GM12878 (cell line): ENCODE results near the gene USP9X. TPM values are rescaled to one million over a fixed set of nuclear protein-coding genes. Genes with fewer than 3 reads are reported as not detected.
A peak's percentile ranks its signal among the peaks of the same experiment; 100 is the strongest.

ENCODE experiments used
- BHLHE40 ChIP-seq, 2 experiments: fragments of 450-650 bp in 1 of 2; IDR thresholded peaks; 2 replicates each; pipeline ENCODE4 v1.6.1; 2011 to 2017; ENCODE audit warnings: low read depth in 2 of 2, borderline replicate concordance in 1 of 2, improper control_type of control experiment in 1 of 2, low read length in 1 of 2, mild to moderate bottlenecking in 1 of 2
- CHD1 ChIP-seq: IDR thresholded peaks from 2 replicates; pipeline ENCODE4 v1.6.1; 2012; ENCODE audit warnings: low read depth, low read length, improper control_type of control experiment
- CREM ChIP-seq: IDR thresholded peaks from 2 replicates; pipeline ENCODE4 v1.6.1; 2014; ENCODE audit warnings: antibody characterized with exemption, low read depth
- CTCF ChIP-seq, 3 experiments: IDR thresholded peaks in 2 of 3; conservative IDR thresholded peaks in 1 of 3; 2 replicates each; pipeline ENCODE4 v1.5.1; 2011; ENCODE audit warnings: low read depth in 3 of 3, low read length in 3 of 3, mild to moderate bottlenecking in 3 of 3, control low read depth in 2 of 3, moderate library complexity in 2 of 3, inconsistent platforms in 1 of 3, mixed read lengths in 1 of 3; ENCODE audit not compliant: control insufficient read depth in 2 of 3, insufficient read depth in 1 of 3; ENCODE audit errors: extremely low read depth in 1 of 3
- ETV6 ChIP-seq, 2 experiments: fragments of 450-650 bp in 1 of 2; IDR thresholded peaks in 1 of 2; conservative IDR thresholded peaks in 1 of 2; 2 replicates each; pipeline ENCODE4 v1.6.1; 2014; ENCODE audit warnings: antibody characterized with exemption in 1 of 2, borderline replicate concordance in 1 of 2, low read depth in 1 of 2, mild to moderate bottlenecking in 1 of 2, moderate library complexity in 1 of 2
- HDAC2 ChIP-seq: fragments of 200-600 bp; sonication (generic); IDR thresholded peaks from 2 replicates; pipeline ENCODE4 v1.6.1; 2017
- NBN ChIP-seq: fragments of 450-650 bp; IDR thresholded peaks from 2 replicates; pipeline ENCODE4 v1.6.1; 2016
- NKRF ChIP-seq: fragments of 450-650 bp; conservative IDR thresholded peaks from 2 replicates; pipeline ENCODE4 v1.6.1; 2017; ENCODE audit warnings: mild to moderate bottlenecking, moderate library complexity
- NR2C1 ChIP-seq: fragments of 450-650 bp; IDR thresholded peaks from 2 replicates; pipeline ENCODE4 v1.6.1; 2017; ENCODE audit warnings: antibody characterized with exemption, mild to moderate bottlenecking, moderate library complexity
- RCOR1 ChIP-seq: conservative IDR thresholded peaks from 2 replicates; pipeline ENCODE4 v1.6.1; 2012; ENCODE audit warnings: low read depth, low read length, improper control_type of control experiment
- SIX5 ChIP-seq: IDR thresholded peaks from 2 replicates; pipeline ENCODE4 v1.6.1; 2011; ENCODE audit warnings: mild to moderate bottlenecking, low read depth, low read length, moderate library complexity; ENCODE audit not compliant: severe bottlenecking
- SKIL ChIP-seq: fragments of 450-650 bp; IDR thresholded peaks from 2 replicates; pipeline ENCODE4 v1.6.1; 2017; ENCODE audit warnings: mild to moderate bottlenecking, low read depth, inconsistent platforms; ENCODE audit not compliant: poor library complexity, severe bottlenecking
- STAT1 ChIP-seq: fragments of 450-650 bp; conservative IDR thresholded peaks from 2 replicates; pipeline ENCODE4 v1.6.1; 2014; ENCODE audit warnings: antibody characterized with exemption, mild to moderate bottlenecking
- STAT3 ChIP-seq: IDR thresholded peaks from 2 replicates; pipeline ENCODE4 v1.6.1; 2011; ENCODE audit warnings: low read depth, low read length, improper control_type of control experiment
- ZNF384 ChIP-seq: IDR thresholded peaks from 2 replicates; pipeline ENCODE4 v1.6.1; 2012; ENCODE audit warnings: low read depth, mild to moderate bottlenecking, low read length, improper control_type of control experiment, borderline replicate concordance
- polyA plus RNA-seq, 11 experiments: library from polyadenylated mRNA; depleted of rRNA in 4 of 11; unstranded in 6 of 11; stranded (reverse) in 5 of 11; fragments of >200 nt; fragmentation: Nextera tagmentation in 4 of 11; fragmentation: Illumina TruSeq in 1 of 11; extraction: Ambion mirVana in 4 of 11; extraction: Trizol in 1 of 11; gene quantifications; 1 replicate in 1 of 11; 2 replicates in 10 of 11; pipeline versions ENCODE4 v1.2.1 to v1.2.3, GENCODE V29; 2011 to 2016; ENCODE audit warnings: inconsistent platforms in 2 of 11, missing spikeins in 2 of 11, low read depth in 1 of 11
- total RNA-seq, 4 experiments: library from RNA; depleted of rRNA in 3 of 4; stranded (reverse); fragments of >200 nt in 3 of 4; fragmentation: Illumina TruSeq in 1 of 4; extraction: Trizol in 1 of 4; gene quantifications; 2 replicates each; pipeline versions ENCODE4 v1.2.1 to v1.2.3, GENCODE V29; 2013 to 2021
- TF ChIP-seq, protein P1 (sequence below): fragments of 450-650 bp; IDR thresholded peaks from 2 replicates; pipeline ENCODE4 v1.6.1; 2017; ENCODE audit warnings: mild to moderate bottlenecking, moderate library complexity
- TF ChIP-seq, protein P2 (sequence below): fragments of 450-650 bp; IDR thresholded peaks from 2 replicates; pipeline ENCODE4 v1.6.1; 2018; ENCODE audit warnings: borderline replicate concordance, mild to moderate bottlenecking; ENCODE audit not compliant: partially characterized antibody

Gene USP9X
- total and polyA plus RNA-seq, 10 of the 15 experiments (the other 5 are each of a cell fraction or from before 2014, with no cell fraction given), result 9.3 to 61.6 (median 31.7) TPM

GRCh38 chrX:41236629-41237028, 151.4 kb downstream of the USP9X start (continued):
- TF ChIP-seq ZNF384 (no peak), SIX5 (no peak), RCOR1 (0 out of 2 replicates have a peak, but pooled peaks have one; percentile 56), NKRF (no peak), SKIL (peak; percentile 87), ETV6 (conservative IDR thresholded peaks at IDR 0.05 in 1 of 2, IDR thresholded peaks at IDR 0.05 in 1 of 2; ENCODE audit: borderline replicate concordance in 1 of 2, low read depth in 1 of 2) (no peak), CREM (peak; percentile 52; the same call in 1 of the 2 replicates), HDAC2 (no peak), CTCF (IDR thresholded peaks at IDR 0.05 in 2 of 3, conservative IDR thresholded peaks at IDR 0.05 in 1 of 3; ENCODE audit: control insufficient read depth in 2 of 3, extremely low read depth in 1 of 3, insufficient read depth in 1 of 3, low read depth in 3 of 3, low read length in 3 of 3) (no peak), STAT3 (no peak), STAT1 (no peak), NBN (no peak; the same call in 1 of the 2 replicates), BHLHE40 (IDR thresholded peaks at IDR 0.05; ENCODE audit: borderline replicate concordance in 1 of 2, low read depth in 2 of 2, low read length in 1 of 2) (peak; percentile 25 to 71; a peak in 2 of 4 replicates), NR2C1 (no peak), CHD1 (no peak)
- TF ChIP-seq, protein P1, sequence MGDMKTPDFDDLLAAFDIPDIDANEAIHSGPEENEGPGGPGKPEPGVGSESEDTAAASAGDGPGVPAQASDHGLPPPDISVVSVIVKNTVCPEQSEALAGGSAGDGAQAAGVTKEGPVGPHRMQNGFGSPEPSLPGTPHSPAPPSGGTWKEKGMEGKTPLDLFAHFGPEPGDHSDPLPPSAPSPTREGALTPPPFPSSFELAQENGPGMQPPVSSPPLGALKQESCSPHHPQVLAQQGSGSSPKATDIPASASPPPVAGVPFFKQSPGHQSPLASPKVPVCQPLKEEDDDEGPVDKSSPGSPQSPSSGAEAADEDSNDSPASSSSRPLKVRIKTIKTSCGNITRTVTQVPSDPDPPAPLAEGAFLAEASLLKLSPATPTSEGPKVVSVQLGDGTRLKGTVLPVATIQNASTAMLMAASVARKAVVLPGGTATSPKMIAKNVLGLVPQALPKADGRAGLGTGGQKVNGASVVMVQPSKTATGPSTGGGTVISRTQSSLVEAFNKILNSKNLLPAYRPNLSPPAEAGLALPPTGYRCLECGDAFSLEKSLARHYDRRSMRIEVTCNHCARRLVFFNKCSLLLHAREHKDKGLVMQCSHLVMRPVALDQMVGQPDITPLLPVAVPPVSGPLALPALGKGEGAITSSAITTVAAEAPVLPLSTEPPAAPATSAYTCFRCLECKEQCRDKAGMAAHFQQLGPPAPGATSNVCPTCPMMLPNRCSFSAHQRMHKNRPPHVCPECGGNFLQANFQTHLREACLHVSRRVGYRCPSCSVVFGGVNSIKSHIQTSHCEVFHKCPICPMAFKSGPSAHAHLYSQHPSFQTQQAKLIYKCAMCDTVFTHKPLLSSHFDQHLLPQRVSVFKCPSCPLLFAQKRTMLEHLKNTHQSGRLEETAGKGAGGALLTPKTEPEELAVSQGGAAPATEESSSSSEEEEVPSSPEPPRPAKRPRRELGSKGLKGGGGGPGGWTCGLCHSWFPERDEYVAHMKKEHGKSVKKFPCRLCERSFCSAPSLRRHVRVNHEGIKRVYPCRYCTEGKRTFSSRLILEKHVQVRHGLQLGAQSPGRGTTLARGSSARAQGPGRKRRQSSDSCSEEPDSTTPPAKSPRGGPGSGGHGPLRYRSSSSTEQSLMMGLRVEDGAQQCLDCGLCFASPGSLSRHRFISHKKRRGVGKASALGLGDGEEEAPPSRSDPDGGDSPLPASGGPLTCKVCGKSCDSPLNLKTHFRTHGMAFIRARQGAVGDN, result no peak; the same call in 1 of the 2 replicates
- TF ChIP-seq, protein P2, sequence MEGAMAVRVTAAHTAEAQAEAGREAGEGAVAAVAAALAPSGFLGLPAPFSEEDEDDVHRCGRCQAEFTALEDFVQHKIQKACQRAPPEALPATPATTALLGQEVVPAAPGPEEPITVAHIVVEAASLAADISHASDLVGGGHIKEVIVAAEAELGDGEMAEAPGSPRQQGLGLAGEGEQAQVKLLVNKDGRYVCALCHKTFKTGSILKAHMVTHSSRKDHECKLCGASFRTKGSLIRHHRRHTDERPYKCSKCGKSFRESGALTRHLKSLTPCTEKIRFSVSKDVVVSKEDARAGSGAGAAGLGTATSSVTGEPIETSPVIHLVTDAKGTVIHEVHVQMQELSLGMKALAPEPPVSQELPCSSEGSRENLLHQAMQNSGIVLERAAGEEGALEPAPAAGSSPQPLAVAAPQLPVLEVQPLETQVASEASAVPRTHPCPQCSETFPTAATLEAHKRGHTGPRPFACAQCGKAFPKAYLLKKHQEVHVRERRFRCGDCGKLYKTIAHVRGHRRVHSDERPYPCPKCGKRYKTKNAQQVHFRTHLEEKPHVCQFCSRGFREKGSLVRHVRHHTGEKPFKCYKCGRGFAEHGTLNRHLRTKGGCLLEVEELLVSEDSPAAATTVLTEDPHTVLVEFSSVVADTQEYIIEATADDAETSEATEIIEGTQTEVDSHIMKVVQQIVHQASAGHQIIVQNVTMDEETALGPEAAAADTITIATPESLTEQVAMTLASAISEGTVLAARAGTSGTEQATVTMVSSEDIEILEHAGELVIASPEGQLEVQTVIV, result no peak
